Thymus (tissue), 11 donors: ENCODE data around the gene SOX8. TPM values are rescaled to one million over a fixed set of nuclear protein-coding genes. Genes with fewer than 3 reads are reported as not detected.
"Not testable (repeated sequence)": the region's sequence is repeated elsewhere in the genome, so short reads cannot be mapped to it uniquely, and the experiment has no call there.

ENCODE experiments used
- DNase-seq, 9 donors: peaks; one replicate each; pipeline ENCODE4 v3.0.0-alpha.2; 2013; ENCODE audit warnings: low spot score in 9 of 9, low read depth in 6 of 9, missing footprints in 1 of 9
- H3K27ac ChIP-seq, 2 donors: one replicate each; pipeline ENCODE4 v1.5.1; 2013; ENCODE audit warnings: control low read depth in 1 of 2, low read depth in 1 of 2, low read length in 1 of 2, mild to moderate bottlenecking in 1 of 2, moderate library complexity in 1 of 2
- H3K27me3 ChIP-seq, 2 donors: one replicate each; pipeline ENCODE4 v1.5.1; 2013; ENCODE audit warnings: low read length in 1 of 2; ENCODE audit not compliant: control insufficient read depth in 2 of 2, insufficient read depth in 1 of 2
- H3K36me3 ChIP-seq, 2 donors: one replicate each; pipeline ENCODE4 v1.5.1; 2013; ENCODE audit warnings: low read length in 1 of 2, mild to moderate bottlenecking in 1 of 2, moderate library complexity in 1 of 2; ENCODE audit not compliant: control insufficient read depth in 2 of 2, insufficient read depth in 2 of 2
- H3K4me1 ChIP-seq, 2 donors: one replicate each; pipeline ENCODE4 v1.5.1; 2013; ENCODE audit warnings: low read length in 2 of 2; ENCODE audit not compliant: control insufficient read depth in 2 of 2, insufficient read depth in 2 of 2
- H3K4me3 ChIP-seq, 2 donors: one replicate each; pipeline ENCODE4 v1.5.1; 2013; ENCODE audit warnings: low read length in 2 of 2, control low read depth in 1 of 2, mild to moderate bottlenecking in 1 of 2
- H3K9me3 ChIP-seq, 2 donors: one replicate each; pipeline ENCODE4 v1.5.1; 2013; ENCODE audit warnings: low read length in 1 of 2, mild to moderate bottlenecking in 1 of 2; ENCODE audit not compliant: control insufficient read depth in 2 of 2, insufficient read depth in 1 of 2
- WGBS: extraction: QIAGEN DNeasy Blood & Tissue Kit; methylation state at CpG from one replicate; pipeline ENCODE4 v1.1.7; 2013; 5-methylcytosine and 5-hydroxymethylcytosine counted together
- polyA plus RNA-seq: library from polyadenylated mRNA; stranded (reverse); fragments of 200-250 nt; gene quantifications from one replicate; pipeline ENCODE4 v1.2.3, GENCODE V29; 2013
- total RNA-seq: library from RNA; stranded (reverse); fragments of 120-200 nt; gene quantifications from one replicate; pipeline ENCODE4 v1.2.4, GENCODE V29; 2013
- donor health status: healthy.

SOX8 gene
- total and polyA plus RNA-seq, 2 donors = 1.3 to 2.1 TPM

- H3K27me3 ChIP-seq, H3K27ac ChIP-seq, H3K4me3 ChIP-seq, DNase-seq, H3K9me3 ChIP-seq, H3K4me1 ChIP-seq: not testable (repeated sequence)
- WGBS = 82% methylated on average over 24 of the region's 27 CpGs
- H3K36me3 ChIP-seq = peaks cover 12 to 31% of the 10 kb centered on the region in 2 donors
These were observed 30.6 kb upstream of the SOX8 start for GRCh38 chr16:950733-951573.

- WGBS = 91% methylated on average over 22 of the region's 22 CpGs
These were observed 29.8 kb upstream of the SOX8 start for GRCh38 chr16:951660-952301.

GRCh38 chr16:952321-952720, 29.2 kb upstream of the SOX8 start:
- H3K4me1 ChIP-seq = no peaks in the 10 kb centered on the region
- DNase-seq = no peak
- H3K27me3 ChIP-seq = no peaks in the 10 kb centered on the region
- no peak overlapping the region for H3K4me3 ChIP-seq
- no peak overlapping the region for H3K27ac ChIP-seq
- H3K9me3 ChIP-seq = peaks cover 0 to 1% of the 10 kb centered on the region in 2 donors
- 90% methylated on average over 12 of the region's 12 CpGs for WGBS
- H3K36me3 ChIP-seq = peaks cover 8 to 22% of the 10 kb centered on the region in 2 donors

More at GRCh38 chr16:951660-952301, 29.8 kb upstream of the SOX8 start:
- Histone ChIP-seq H3K9me3 (peaks cover 1 to 2% of the 10 kb centered on the region in 2 donors), H3K36me3 (peaks cover 8 to 23% of the 10 kb centered on the region in 2 donors), H3K27me3 (no peaks in the 10 kb centered on the region), H3K27ac (no peak overlapping the region), H3K4me1 (no peaks in the 10 kb centered on the region), H3K4me3 (no peak overlapping the region)
- DNase-seq = no peak

- H3K36me3 ChIP-seq = peaks cover 8 to 22% of the 10 kb centered on the region in 2 donors
- 91% methylated on average over 6 of the region's 7 CpGs for WGBS
- DNase-seq = not testable (repeated sequence)
These were observed 27.8 kb upstream of the SOX8 start for GRCh38 chr16:953818-954217.

GRCh38 chr16:955766-956165, 25.8 kb upstream of the SOX8 start:
- H3K4me3 ChIP-seq, H3K9me3 ChIP-seq, H3K27me3 ChIP-seq, DNase-seq, H3K27ac ChIP-seq, H3K4me1 ChIP-seq: not testable (repeated sequence)
- H3K36me3 ChIP-seq = peaks cover 8 to 22% of the 10 kb centered on the region in 2 donors
- WGBS = 95% methylated on average over 18 of the region's 27 CpGs

More at GRCh38 chr16:953818-954217, 27.8 kb upstream of the SOX8 start:
- H3K27ac ChIP-seq, H3K9me3 ChIP-seq, H3K4me1 ChIP-seq, H3K27me3 ChIP-seq, H3K4me3 ChIP-seq: not testable (repeated sequence)

- H3K27me3 ChIP-seq = no peaks in the 10 kb centered on the region
- H3K36me3 ChIP-seq = no peaks in the 10 kb centered on the region
- no peak overlapping the region for H3K27ac ChIP-seq
- peaks cover 0 to 6% of the 10 kb centered on the region in 2 donors for H3K4me1 ChIP-seq
- no peak overlapping the region for H3K4me3 ChIP-seq
- no peak for DNase-seq
- 96% methylated on average over 24 of the region's 24 CpGs for WGBS
- no peaks in the 10 kb centered on the region for H3K9me3 ChIP-seq
These were observed 22.1 kb upstream of the SOX8 start for GRCh38 chr16:959232-960040.

- no peak for DNase-seq
- Histone ChIP-seq H3K36me3 (peaks cover 3 to 17% of the 10 kb centered on the region in 2 donors), H3K27me3 (no peaks in the 10 kb centered on the region), H3K4me1 (peaks cover 0 to 6% of the 10 kb centered on the region in 2 donors), H3K27ac (no peak overlapping the region), H3K4me3 (no peak overlapping the region), H3K9me3 (peaks cover 0 to 20% of the 10 kb centered on the region in 2 donors)
- WGBS = 90% methylated on average over 22 of the region's 22 CpGs
These were observed 19.2 kb upstream of the SOX8 start for GRCh38 chr16:962366-962765.

DNA sequence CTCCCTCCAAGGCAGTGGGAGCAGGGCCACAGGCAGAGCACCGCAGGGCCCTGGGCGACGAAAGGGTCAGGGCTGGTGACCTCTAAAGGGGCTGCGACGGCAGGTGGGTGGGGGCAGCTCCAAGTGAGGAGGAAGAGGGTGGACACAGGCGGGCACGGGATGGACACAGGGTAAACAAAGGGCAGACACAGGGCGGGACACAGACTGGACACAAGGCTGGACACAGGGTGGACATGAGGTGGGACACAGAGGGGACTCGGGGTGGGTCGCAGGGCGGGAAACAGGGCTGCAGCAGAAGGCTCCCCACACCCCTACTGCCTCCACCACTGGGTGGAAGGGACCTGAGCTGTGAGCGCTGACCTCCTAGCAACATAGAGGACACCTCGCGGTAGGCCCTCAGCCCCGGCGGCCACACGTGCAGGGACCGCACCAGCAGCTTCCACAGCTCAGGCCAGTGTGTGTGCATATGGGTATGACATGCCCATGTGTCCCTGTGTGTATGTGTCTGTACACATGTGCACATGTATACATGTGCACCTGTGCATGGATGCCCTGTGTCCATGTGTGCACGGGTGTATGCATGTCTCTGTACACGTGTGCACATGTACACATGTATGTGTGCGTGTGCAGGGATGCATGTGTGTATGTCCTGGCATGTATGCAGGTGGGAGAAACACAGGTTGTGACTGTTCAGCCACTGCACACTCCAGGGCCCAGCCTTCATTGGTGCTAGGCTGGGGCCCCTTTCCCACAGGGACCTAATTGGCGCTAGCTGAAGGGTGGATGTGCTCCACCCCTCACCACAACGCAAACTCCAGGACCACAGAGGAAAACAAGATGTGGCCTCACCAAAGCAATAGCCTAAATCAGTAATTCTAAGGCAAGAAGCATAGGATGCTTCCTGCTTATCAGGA, 18.4 kb upstream of the SOX8 start:
- WGBS = 92% methylated on average over 23 of the region's 23 CpGs
- H3K4me3 ChIP-seq = no peak overlapping the region
- no peak overlapping the region for H3K27ac ChIP-seq
- no peak for DNase-seq
- H3K36me3 ChIP-seq = peaks cover 3 to 22% of the 10 kb centered on the region in 2 donors
- peaks cover 0 to 6% of the 10 kb centered on the region in 2 donors for H3K4me1 ChIP-seq
- no peaks in the 10 kb centered on the region for H3K27me3 ChIP-seq
- peaks cover 0 to 20% of the 10 kb centered on the region in 2 donors for H3K9me3 ChIP-seq
